SH-SY5Y (cell line): ENCODE results near the gene TPST2.

ENCODE experiments used
- GATA2 ChIP-seq: IDR thresholded peaks from 2 replicates; pipeline ENCODE4 v1.6.1; 2011; ENCODE audit warnings: mild to moderate bottlenecking, low read depth, low read length
- GATA3 ChIP-seq: IDR thresholded peaks from 2 replicates; pipeline ENCODE4 v1.6.1; 2011; ENCODE audit warnings: low read depth, mild to moderate bottlenecking, low read length, moderate library complexity

DNA sequence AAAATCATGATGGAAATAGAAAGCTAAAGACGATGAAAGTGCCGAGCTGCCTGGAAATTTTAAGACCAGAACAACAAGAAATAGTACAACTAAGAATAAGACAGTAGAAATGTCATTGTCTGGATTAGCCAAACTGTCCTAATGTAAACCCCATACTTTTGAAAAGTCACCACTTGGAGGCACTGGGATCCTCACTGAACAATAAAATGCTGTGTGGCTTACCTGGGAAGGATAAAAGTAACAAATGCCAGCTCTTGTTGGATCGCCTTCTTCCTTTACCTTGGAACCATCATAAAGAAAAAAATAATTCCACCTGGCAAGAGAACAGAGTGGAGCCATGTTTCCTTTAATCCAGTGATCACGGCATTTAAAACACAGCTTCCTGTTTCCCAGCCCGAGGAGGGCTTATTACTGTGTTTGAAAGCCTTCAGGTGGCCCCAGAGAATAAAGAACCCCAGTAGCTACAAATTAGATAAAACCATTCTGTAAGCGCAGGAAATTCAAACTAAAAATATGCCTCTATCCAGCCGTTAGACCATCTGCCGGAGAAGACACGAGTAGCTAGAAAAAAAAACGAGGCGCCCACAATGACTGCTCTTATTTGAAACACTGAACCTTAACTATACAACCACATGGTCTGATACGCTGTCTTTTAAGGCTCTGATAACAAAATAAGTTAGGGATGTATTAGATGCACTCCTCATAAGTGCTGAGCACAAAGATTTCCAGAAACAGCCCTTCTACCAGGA is 110.7 kb downstream of the TPST2 start:
- no peak for TF ChIP-seq GATA2
- no peak for TF ChIP-seq GATA3
